Esophagus squamous epithelium (tissue), 5 donors: ENCODE measurements around the gene INVS. TPM values are rescaled to one million over a fixed set of nuclear protein-coding genes. Genes with fewer than 3 reads are reported as not detected.

ENCODE experiments used
- DNase-seq: peaks from one replicate; lab custom pipeline; 2025; lab: John Stamatoyannopoulos, UW
- H3K27ac ChIP-seq, 4 donors: fragments of 200-600 bp; sonication (generic); one replicate each; pipeline ENCODE4 v1.5.1; 2016 to 2019; ENCODE audit warnings: mild to moderate bottlenecking in 1 of 4
- H3K27me3 ChIP-seq, 4 donors: fragments of 200-600 bp; sonication (generic); 1 replicate in 3 of 4; 2 replicates in 1 of 4; pipeline versions ENCODE4 v1.5.1 to v1.6.0; 2017 to 2021; ENCODE audit warnings: antibody characterized with exemption in 1 of 4
- H3K36me3 ChIP-seq, 3 donors: fragments of 200-600 bp; sonication (generic); one replicate each; pipeline ENCODE4 v1.5.1; 2016 to 2019
- H3K4me1 ChIP-seq, 3 donors: fragments of 200-600 bp; sonication (generic); one replicate each; pipeline ENCODE4 v1.5.1; 2017 to 2019
- H3K4me3 ChIP-seq, 4 donors: fragments of 200-600 bp; sonication (generic); 1 replicate in 3 of 4; 2 replicates in 1 of 4; pipeline ENCODE4 v1.5.1; 2016 to 2019; ENCODE audit warnings: mild to moderate bottlenecking in 2 of 4, moderate library complexity in 1 of 4
- H3K9me3 ChIP-seq, 3 donors: fragments of 200-600 bp; sonication (generic); one replicate each; pipeline ENCODE4 v1.5.1; 2016 to 2019
- POLR2A ChIP-seq, 4 donors: fragments of 450-650 bp; IDR thresholded peaks; one replicate each; pipeline ENCODE4 v1.6.1; 2017; ENCODE audit warnings: antibody characterized with exemption in 4 of 4, mild to moderate bottlenecking in 4 of 4, moderate library complexity in 3 of 4
- WGBS, 2 donors: methylation state at CpG; one replicate each; pipeline ENCODE4 v1.1.5; 2018; 5-methylcytosine and 5-hydroxymethylcytosine counted together
- intact Hi-C: fragments of 100-400 bp; cut with DNase I; formaldehyde crosslinking; loops from one replicate; pipeline ENCODE4 v1.15.0; 2022
- total RNA-seq, 4 donors: library from RNA; depleted of rRNA; stranded (reverse); fragments of >200 nt; gene quantifications; one replicate each; pipeline ENCODE4 v1.1.0, GENCODE V29; 2016
- TF ChIP-seq, protein P1 (sequence below), 6 experiments: fragments of 450-650 bp in 4 of 6; fragments of 200-600 bp in 2 of 6; sonication (generic) in 2 of 6; IDR thresholded peaks; one replicate each; pipeline ENCODE4 v1.5.1; 2016 to 2019; ENCODE audit warnings: antibody characterized with exemption in 6 of 6, mild to moderate bottlenecking in 4 of 6, moderate library complexity in 4 of 6
- donor health status: DM: yes; HTN: yes; CAD: no.

INVS gene
- total RNA-seq, 4 donors from 2014 or later, result 8.9 to 24.4 (median 13.3) TPM

DNA sequence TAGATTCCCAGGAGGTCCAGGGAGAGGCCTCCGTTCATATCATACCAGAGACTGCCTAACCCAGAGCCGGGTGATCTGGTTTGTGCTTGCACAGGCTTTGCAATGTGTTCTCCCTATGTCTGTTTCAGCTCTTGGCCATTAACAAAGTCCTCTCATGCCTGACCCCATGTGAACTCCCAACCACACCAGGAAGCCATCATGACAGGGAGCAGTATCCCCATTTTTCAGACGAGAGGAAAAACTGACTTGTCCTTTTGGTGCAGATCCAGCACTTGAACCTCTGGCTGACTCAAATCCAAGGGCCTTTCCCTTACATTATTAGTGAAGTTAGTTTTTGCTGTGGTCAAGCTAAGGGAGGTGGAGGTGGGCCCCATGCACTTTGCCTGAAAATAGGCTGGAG is 195.3 kb downstream of the INVS start:
- intact Hi-C loops, result no loop called here
- no peak overlapping the region for H3K4me3 ChIP-seq
- no peaks in the 10 kb centered on the region for H3K9me3 ChIP-seq
- H3K36me3 ChIP-seq, result peaks cover 5 to 98% (median 14%) of the 10 kb centered on the region in 3 donors
- no peak for DNase-seq
- no peaks in the 10 kb centered on the region for H3K27me3 ChIP-seq
- TF ChIP-seq, protein P1, sequence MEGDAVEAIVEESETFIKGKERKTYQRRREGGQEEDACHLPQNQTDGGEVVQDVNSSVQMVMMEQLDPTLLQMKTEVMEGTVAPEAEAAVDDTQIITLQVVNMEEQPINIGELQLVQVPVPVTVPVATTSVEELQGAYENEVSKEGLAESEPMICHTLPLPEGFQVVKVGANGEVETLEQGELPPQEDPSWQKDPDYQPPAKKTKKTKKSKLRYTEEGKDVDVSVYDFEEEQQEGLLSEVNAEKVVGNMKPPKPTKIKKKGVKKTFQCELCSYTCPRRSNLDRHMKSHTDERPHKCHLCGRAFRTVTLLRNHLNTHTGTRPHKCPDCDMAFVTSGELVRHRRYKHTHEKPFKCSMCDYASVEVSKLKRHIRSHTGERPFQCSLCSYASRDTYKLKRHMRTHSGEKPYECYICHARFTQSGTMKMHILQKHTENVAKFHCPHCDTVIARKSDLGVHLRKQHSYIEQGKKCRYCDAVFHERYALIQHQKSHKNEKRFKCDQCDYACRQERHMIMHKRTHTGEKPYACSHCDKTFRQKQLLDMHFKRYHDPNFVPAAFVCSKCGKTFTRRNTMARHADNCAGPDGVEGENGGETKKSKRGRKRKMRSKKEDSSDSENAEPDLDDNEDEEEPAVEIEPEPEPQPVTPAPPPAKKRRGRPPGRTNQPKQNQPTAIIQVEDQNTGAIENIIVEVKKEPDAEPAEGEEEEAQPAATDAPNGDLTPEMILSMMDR (IDR thresholded peaks at IDR 0.05), result no peak
- no peak for TF ChIP-seq POLR2A (IDR thresholded peaks at IDR 0.05)
- no peak overlapping the region for H3K27ac ChIP-seq
- 67 to 94% methylated on average over 2 of the region's 3 CpGs for WGBS, 2 donors
- no peaks in the 10 kb centered on the region for H3K4me1 ChIP-seq

DNA sequence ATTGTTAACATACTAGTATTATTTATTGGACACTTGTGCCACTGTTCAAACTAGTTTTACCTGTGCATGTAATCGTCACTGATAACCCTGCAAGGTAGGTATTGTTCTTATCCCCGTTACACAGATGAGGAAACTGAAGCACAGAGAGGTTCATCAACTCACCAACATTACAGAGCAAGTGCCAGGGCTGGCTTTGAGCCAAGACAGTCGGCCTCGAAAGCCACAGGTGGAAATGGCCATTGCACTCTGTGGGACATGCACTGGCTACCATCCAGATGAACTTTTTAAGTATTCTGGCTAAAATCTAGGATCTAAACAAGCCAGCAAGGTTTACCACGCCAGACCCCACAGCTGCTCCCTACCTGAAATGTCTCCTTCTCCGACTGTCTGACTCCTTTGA is 195.8 kb downstream of the INVS start:
- intact Hi-C loops, result no loop called here
- H3K27me3 ChIP-seq, result no peaks in the 10 kb centered on the region
- WGBS, 2 donors, result 87 to 93% methylated on average over 4 of the region's 6 CpGs
- no peaks in the 10 kb centered on the region for H3K9me3 ChIP-seq
- peaks cover 5 to 98% (median 14%) of the 10 kb centered on the region in 3 donors for H3K36me3 ChIP-seq
- no peaks in the 10 kb centered on the region for H3K4me1 ChIP-seq
- no peak overlapping the region for H3K27ac ChIP-seq
- DNase-seq, result no peak
- no peak overlapping the region for H3K4me3 ChIP-seq
- TF ChIP-seq POLR2A (IDR thresholded peaks at IDR 0.05), result no peak
- TF ChIP-seq, protein P1 (IDR thresholded peaks at IDR 0.05), result no peak

DNA sequence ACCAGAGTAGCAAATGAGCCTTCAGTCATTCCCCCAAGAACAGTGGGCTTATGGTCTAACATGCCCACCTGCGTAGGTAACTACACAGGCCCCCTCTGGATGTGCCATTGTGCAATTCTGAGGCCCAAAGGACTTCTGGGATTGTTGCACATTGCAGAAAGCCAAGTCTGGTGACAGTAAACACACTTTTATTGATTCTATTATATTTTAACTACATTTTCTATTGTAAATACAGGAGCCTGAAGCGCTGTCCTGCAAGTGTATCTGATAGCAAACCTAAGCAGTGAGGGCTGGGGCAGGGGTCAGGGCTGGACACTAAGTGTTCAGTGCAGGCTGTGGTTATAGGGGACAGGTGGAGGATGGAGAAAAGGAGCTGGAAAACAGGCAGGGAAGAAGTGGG is 196.2 kb downstream of the INVS start:
- Histone ChIP-seq H3K4me1 (no peaks in the 10 kb centered on the region), H3K27ac (no peak overlapping the region), H3K9me3 (no peaks in the 10 kb centered on the region), H3K36me3 (peaks cover 5 to 98% (median 14%) of the 10 kb centered on the region in 3 donors), H3K4me3 (no peak overlapping the region), H3K27me3 (no peaks in the 10 kb centered on the region)
- WGBS, 2 donors, result 100% methylated on average over 2 of the region's 2 CpGs
- TF ChIP-seq POLR2A (IDR thresholded peaks at IDR 0.05), result no peak
- TF ChIP-seq, protein P1 (IDR thresholded peaks at IDR 0.05), result no peak
- DNase-seq, result no peak
- intact Hi-C loops, result no loop called here

DNA sequence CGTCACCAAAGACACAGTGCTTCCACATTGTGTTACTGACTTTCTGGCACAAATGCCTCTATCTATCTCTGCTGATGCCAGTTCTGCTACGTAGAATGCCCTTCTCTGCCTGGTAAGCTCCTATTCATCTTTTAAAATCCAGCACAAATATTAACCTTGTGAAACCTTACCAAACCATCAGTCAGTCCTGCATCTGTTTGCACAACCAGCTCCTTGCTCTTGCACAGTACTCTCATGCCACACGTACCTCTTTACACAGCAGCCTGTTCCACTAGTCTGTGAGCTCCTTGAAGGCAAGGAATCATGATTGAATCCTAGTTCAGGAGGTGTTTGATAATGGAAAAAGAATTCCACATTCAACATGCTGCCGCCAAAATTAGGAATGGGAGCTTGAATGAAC is 197.4 kb downstream of the INVS start:
- Histone ChIP-seq H3K27ac (no peak overlapping the region), H3K4me3 (no peak overlapping the region), H3K4me1 (no peaks in the 10 kb centered on the region), H3K9me3 (no peaks in the 10 kb centered on the region), H3K36me3 (peaks cover 5 to 98% (median 14%) of the 10 kb centered on the region in 3 donors), H3K27me3 (no peaks in the 10 kb centered on the region)
- WGBS, 2 donors, result 87 to 96% methylated on average over 3 to 4 of the region's 4 CpGs
- DNase-seq, result no peak
- intact Hi-C loops, result no loop called here
- TF ChIP-seq, protein P1 (IDR thresholded peaks at IDR 0.05), result no peak
- TF ChIP-seq POLR2A (IDR thresholded peaks at IDR 0.05), result no peak

DNA sequence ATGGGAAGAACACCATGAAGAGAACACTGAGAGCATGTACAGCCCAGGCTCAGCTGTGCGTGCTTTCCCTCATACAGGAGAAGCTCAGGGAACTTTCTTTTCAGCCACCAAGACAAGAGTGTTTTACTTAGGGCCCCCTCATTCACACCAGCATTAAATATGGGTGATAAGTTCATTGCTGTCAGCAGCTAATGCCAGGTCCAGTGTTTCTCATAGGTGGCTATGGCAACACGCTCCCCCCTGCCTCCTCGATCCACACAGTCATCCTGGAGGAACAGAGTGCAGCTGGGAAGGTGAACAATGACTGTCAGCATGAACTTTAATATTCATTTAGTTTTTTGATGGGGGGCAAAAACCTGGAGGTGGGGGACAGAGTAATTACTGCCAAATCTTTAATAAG is 199.3 kb downstream of the INVS start:
- TF ChIP-seq POLR2A (IDR thresholded peaks at IDR 0.05), result no peak
- TF ChIP-seq, protein P1 (IDR thresholded peaks at IDR 0.05), result no peak
- WGBS, 2 donors, result 90 to 96% methylated on average over 3 of the region's 3 CpGs
- no peaks in the 10 kb centered on the region for H3K27me3 ChIP-seq
- no peaks in the 10 kb centered on the region for H3K9me3 ChIP-seq
- no peak for DNase-seq
- H3K4me3 ChIP-seq, result no peak overlapping the region
- intact Hi-C loops, result no loop called here
- no peak overlapping the region for H3K27ac ChIP-seq
- H3K36me3 ChIP-seq, result peaks cover 5 to 98% (median 5%) of the 10 kb centered on the region in 3 donors
- H3K4me1 ChIP-seq, result no peaks in the 10 kb centered on the region
